GM18909 (cell line): Measurements from ENCODE around the gene AGFG2.
"Not testable (repeated sequence)": the region's sequence is repeated elsewhere in the genome, so short reads cannot be mapped to it uniquely, and the experiment has no call there.

ENCODE experiments used
- ATAC-seq: cut with Tn5 transposase; IDR thresholded peaks from one replicate; pipeline ENCODE4 v1.9.1; 2021; ENCODE audit warnings: mild to moderate bottlenecking; ENCODE audit not compliant: unreplicated experiment, poor library complexity

AGFG2 gene

DNA sequence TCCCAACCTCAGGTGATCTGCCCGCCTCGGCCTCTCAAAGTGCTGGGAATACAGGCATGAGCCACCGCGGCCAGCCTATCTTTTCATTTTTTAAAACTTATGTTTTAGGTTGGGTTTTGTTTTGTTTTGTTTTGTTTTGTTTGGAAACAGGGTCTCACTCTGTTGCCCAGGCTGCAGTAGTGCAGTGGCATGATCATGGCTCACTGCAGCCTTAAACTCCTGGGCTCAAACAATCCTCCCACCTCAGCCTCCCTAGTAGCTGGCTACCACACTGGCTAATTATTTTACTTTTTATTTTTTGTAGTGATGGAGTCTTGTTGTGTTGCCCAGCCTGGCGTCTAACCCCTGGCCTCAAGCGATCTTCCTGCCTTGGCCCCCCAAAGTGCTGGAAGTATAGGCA is 19.4 kb upstream of the AGFG2 start:
- no peak for ATAC-seq

DNA sequence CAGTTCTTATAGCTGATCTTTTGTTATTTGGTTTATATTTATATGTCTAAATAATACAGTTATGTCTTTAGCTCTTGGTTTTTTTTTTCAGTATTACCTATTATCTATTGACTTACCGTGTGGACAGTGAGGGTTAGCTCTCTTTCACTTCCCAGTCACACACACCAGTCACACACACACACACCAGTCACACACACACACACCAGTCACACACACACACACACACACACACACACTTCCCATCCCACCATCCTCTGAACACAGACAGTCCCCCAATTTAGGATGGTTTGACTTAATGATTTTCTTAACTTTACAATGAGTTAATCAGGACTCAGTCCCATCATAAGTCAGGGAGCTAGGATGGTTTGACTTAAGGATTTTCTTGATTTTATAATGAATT is 18.9 kb upstream of the AGFG2 start:
- no peak for ATAC-seq

DNA sequence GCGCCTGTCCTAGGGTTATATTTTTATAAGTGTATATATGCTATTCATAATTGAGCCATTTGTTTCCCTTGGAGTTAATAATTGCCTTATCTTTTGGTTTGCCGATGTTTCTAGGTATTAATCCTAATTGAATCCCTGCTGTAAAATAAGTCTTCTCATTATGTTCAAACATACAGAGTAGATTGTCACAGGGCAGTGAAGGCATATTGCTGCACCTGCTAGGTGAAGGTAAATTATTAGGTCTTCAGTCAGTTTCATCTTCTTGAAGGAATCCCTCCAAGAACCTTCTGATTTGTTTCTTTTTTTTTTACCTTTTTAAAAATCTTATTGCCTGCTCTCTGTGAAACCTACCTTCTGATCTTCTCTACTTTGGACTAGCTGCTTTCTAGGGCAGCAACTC is 17.9 kb upstream of the AGFG2 start:
- ATAC-seq: no peak

DNA sequence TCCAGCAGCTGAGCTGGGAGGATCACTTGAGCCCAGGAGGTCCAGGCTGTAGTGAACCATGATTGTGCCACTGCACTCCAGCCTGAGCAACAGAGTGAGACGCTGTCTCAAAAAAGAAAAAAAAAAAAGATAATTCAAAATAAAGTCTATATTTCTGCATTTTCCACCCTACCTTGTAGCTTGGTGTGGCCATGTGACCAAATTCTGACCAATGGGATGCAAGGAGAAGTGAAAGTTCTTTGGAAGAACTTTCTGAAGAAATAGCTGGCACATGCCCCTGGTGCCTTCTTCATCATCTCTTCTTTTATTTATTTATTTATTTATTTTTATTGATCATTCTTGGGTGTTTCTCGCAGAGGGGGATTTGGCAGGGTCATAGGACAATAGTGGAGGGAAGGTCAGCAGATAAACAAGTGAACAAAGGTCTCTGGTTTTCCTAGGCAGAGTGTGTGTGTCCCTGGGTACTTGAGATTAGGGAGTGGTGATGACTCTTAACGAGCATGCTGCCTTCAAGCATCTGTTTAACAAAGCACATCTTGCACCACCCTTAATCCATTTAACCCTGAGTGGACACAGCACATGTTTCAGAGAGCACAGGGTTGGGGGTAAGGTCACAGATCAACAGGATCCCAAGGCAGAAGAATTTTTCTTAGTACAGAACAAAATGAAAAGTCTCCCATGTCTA is 17.0 kb upstream of the AGFG2 start:
- ATAC-seq: not testable (repeated sequence)

DNA sequence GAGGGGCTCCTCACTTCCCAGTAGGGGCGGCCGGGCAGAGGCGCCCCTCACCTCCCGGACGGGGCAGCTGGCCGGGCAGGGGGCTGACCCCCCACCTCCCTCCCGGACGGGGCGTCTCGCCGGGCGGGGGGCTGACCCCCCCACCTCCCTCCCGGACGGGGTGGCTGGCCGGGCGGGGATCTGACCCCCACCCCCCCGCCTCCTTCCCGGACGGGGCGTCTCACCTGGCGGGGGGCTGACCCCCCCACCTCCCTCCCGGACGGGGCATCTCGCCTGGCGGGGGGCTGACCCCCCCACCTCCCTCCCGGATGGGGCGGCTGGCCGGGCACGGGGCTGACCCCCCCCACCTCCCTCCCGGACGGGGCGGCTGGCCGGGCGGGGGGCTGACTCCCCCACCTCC is 15.8 kb upstream of the AGFG2 start:
- not testable (repeated sequence) for ATAC-seq

DNA sequence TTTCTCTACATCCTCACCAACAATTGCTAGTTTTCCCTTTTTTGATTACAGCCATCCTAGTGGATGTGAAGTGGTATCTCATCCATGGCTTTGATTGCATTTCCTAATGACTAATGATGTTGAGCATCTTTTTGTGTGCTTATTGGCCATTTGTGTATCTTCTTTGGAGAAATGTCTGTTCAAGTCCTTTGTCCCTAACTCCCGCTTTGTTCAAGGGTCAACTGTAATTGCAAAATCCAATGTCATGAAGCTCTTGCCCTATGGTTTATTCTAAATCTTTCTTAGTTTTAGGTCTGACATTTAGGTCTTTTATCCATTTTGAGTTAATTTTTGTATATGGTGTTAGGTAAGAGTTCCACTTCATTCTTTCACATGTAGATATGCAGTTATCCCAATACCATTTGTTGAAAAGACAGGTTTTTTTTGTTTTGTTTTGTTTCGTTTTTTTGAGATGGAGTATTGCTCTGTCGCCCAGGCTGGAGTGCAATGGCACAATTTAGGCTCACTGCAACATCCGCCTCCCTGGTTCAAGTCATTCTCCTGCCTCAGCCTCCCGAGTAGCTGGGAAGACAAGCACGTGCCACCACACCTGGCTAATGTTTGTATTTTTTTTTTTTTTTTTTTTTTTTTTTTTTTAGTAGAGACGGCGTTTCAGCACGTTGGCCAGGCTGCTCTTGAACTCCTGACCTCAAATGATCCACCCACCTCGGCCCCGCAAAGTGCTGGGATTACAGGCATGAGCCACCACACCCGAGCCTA is 10.7 kb upstream of the AGFG2 start:
- ATAC-seq: not testable (repeated sequence)

DNA sequence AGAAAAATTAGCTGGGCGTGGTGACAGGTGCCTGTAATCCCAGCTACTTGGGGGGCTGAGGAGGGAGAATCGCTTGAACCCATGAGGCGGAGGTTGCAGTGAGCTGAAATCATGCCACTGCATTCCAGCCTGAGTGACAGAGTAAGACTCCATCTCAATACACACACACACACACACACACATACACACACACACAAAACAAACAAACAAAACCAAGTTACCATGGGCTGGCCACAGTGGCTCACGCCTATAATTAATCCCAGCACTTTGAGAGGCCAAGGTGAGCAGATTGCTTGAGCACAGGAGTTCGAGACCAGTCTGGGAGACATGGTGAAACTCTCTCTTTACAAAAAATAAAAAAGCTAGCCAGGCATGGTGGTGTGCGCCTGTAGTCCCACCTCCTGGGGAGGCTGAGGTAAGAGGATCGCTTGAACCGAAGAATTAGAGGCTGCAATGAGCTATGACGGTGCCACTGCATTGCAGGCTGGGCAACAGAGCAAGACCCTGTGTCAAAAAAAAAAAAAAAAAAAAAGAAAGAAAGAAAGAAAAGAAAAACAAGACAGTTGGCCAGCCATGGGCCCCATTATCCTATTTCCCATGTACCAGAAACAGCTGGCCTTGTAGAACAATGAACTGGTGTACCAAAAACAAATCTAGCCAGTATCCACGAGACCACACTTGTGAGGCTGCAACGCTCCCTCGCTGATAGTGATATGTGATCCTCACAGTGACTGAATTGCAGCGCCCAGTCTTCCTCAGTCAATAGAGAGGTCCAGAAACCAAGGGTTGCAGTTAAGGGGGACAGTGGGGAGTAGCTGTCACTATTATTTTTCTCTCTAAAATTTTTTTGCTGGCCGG is 6.6 kb upstream of the AGFG2 start:
- no peak for ATAC-seq

DNA sequence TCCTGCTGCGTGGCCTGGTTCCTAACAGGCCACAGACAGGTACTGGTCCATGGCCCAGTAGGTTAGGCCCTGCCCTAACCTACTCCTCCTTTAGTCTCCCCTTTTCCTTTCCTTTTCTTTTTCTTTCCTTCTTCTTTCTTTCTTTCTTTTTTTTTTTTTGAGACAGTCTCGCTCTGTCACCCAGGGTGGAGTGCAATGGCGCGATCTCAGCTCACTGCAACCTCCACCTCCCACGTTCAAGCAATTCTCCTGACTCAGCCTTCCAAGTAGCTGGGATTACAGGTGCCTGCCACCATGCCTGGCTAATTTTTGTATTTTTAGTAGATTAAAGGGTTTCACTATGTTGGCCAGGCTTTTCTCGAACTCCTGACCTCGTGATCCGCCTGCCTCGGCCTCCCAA is 3.0 kb upstream of the AGFG2 start:
- not testable (repeated sequence) for ATAC-seq

DNA sequence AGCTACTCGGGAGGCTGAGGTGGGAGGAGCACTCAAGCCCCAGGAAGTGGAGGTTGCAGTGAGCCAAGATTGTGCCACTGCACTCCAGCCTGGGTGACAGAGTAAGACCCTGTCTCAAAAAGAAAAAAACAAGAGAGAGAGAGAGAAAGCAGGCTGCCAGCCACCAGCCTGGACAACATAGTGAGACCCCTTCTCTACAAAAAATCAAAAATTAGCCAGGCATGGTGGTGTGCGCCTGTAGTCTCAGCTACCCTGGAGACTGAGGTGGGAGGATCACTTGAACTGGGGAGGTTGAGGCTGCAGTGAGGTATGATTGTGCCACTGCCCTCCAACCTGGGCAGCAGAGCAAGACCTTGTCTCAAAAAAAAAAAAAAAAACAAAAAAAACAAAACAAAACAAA is 2.3 kb upstream of the AGFG2 start:
- ATAC-seq: not testable (repeated sequence)

DNA sequence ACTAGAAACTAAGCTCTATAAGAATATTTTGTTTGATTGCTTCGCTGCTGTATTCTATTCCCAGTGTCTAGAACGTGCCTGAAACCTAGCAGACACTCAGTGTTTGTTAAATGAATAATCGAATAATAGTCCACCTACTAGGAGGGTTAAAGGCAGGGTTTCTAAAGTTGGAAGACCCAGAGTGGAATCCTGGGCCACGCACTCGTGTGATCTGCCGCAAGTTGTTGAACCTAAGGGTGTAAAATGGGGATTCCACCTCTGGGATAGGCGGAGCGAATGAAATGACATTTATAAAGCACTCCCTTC is 702 bp upstream of the AGFG2 start:
- no peak for ATAC-seq

DNA sequence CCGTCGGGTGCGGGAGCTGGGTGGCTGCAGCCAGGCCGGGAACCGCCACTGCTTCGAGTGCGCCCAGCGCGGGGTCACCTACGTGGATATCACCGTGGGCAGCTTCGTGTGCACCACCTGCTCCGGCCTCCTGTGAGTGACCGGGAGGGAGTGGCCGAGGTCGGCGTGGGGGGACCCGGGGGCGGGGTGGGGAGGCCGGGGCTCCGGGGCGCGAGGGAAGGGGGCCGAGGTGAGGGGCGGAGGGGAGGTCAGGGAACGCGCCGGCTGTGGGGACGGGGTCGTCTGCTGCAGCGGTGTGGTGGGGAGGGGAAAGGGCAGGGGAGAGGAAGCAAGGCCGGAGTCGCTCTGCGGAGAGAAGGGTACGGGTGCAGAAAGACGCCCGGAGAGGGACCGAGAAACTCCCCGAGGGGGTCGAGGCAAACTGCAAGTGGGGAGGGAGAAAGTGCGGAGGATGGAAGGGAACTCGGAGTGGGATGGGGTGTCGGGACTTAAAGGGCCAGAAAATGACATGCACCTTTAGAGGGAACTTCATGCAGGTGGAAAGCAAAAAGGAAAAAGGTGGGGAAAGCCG is 518 bp downstream of the AGFG2 start:
- no peak for ATAC-seq

DNA sequence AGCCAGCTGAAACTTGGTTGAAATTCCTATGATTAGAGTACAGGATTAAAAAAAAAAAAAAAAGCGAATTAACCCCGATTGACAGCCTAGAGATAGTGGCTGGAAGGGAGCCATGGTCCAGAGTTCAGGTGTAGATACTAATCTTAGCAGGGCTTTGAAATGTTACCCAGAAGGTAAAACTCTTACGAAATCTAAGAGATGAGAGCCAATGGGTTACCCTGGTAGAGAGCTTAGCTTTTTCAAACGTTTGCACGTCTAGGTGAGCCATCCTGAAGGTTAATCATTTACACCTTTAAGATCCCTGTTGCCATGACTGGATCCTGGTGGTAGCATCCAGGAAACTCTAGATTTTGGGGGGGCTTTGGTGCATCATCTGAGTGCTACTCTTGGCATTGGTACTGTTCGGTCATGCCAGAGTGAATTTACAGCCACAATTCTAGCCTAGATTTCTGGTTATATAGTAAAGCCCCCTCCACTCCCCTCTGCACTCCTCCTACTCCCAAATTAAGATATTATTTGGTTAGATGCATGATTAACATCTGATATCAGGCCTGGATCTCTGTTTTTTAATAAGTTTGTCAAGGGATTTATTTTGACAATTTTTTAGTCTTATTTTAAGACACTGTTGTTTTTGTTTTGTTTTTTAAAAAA is 1.2 kb downstream of the AGFG2 start:
- ATAC-seq: no peak

DNA sequence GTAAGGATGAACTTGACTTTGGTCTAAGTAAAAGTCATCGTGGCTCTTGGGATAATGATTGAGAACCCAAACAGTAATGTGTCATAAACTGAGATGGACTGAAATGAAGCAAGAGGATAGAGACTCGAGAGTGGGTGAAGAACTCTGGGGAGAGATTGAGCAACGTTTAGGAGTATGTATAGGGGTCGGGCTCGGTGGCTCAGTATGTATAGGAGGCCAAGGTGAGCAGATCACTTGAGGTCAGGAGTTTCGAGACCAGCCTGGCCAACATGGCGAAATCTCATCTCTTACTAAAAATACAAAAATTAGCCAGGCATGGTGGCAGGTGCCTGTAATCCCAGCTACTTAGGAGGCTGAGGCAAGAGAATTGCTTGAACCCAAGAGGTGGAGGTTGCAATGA is 2.3 kb downstream of the AGFG2 start:
- ATAC-seq: not testable (repeated sequence)

DNA sequence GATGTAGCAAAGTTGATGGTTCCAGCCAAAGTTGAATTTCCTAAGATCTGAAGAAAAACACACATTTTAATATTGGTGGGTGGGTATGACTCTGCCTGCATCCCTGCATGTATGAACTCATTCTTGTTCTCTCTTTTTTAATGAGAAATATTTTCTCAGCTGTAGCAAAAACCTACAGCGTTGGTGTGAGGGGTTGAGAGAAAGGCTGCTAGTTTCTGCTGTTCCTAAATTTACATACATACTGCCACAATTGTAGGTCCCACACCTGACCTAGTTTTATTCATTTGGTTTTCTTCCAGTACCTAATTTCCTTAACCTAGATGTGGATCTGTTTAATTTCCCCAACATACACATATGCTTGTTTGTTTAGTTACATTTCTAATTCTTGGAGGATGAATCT is 4.6 kb downstream of the AGFG2 start:
- no peak for ATAC-seq

DNA sequence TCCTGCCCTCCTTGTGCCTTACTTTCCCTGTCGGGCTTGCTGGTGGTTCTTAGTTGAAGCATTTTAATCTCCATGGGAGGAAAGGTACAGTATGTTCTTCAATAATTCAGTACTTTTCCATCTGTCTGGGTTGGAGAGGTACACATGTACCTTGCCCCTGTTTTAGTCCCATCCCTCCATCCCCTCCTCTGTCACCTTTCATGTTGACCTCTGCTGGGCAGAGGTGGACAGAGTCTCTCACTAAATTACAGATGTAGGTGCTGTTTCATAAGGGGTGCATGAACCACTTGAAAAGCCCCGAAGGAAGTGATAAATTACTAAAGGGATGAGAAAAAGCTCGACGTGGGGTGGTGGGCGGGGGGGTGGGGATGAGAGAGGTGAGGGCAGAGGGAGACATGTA is 5.4 kb downstream of the AGFG2 start:
- no peak for ATAC-seq

DNA sequence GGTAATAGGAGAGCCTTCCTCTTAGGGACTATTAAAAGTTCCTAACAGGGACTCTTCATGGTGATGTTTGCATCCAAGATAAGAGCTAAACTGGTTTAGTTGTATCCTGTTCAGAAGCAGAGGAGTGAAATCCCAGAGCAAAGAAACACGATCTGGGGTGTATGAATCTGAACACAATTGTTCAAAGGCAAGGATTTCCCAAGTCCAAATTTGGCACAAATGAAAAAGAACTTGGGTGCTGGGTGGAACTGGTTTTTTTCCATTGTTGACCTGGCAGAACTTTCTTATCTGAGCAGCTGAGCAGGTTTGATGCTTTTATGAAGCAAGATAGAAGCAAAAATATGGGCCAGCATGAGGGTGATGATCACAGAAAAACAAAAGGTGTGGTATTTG is 6.0 kb downstream of the AGFG2 start:
- ATAC-seq: no peak

DNA sequence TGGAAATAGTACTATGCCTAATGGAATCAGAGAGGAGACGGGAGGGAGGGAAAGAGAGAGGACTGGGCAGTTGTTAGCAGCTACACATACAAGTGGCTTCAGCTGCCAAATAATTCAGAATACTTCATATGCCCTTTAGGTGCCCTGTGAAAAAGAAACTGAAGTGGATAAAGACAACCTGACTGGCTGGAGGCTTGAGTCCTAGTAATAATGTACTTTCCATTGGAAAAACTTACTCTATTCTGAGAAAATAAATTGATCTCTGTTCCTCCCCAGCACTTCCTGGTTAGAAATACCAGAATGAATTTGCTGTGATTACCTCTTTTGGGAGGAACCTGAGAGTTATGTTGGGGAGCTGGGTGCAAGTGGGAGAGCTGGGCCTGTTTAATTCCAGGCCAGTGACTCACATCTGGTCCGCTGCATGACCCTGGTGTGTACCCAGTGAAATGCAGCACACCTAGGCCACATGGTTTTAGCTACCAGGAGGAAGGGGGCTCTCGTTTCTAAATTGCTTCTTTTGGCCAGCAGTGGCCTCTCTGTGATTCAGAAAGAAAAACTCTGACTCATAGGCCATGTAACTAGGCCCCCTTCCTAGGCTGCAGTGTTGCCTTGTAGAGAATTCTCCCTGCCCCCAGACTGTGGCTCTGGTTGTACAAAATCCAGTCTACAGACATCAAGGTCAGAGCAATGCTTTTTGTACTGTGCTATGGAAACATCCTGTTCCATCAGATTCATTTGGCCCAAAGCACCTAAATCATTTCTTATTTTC is 6.5 kb downstream of the AGFG2 start:
- ATAC-seq: peak; percentile 40

DNA sequence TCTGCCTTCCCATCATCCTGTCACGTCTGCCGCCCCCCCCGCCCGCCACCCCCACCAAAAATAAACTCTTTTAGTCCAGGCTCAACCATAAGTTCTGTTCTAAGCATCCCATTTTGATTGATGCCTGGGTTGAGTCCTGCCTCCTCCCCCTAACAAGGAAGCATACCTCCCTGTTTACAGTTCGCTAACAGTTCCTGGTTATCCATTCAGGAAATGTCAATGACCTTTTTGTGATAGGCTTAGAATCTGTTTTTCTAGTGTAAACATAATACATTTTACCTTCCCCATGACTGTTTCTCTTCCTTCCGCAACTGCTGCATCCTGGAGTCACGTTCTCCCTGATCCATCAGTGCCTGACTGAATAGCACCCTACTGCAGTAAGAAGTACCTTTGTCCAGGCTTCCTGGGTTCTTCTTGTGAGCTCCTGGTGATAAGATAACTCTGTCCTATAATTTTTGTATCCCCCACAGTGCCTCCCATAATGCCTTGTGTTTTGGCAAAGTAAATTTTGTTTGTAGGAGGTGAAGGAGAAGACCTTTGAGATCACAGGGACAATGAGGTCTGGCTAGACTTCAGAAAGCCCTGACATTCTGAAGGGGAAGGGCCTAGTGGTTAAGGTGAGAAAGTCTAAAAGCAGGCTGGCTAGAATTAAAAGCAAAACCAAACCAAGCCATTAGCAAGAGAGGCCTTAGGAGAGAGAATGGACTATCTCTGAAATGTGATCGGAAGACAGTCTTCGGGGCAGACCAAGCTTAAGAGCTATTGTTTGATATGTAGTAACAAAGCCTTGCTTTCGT is 7.3 kb downstream of the AGFG2 start:
- no peak for ATAC-seq
